Naive thymus-derived CD4-positive, alpha-beta T cell (primary cell): ENCODE measurements around the gene NTN5. TPM values are rescaled to one million over a fixed set of nuclear protein-coding genes. Genes with fewer than 3 reads are reported as not detected.

Experiments
- ATAC-seq: fragments of 150-1000 bp; cut with Tn5 transposase; 2 replicates; pipeline ENCODE4 v1.10.0; 2021; ENCODE audit warnings: mild to moderate bottlenecking, moderate library complexity
- CTCF ChIA-PET: fragments of 350-600 bp; sonication (Branson Sonifier 250); formaldehyde crosslinking; loops from one replicate; lab custom pipeline; 2021; ENCODE audit warnings: antibody characterized with exemption; lab: Charles Lee
- POLR2A ChIA-PET: fragments of 350-600 bp; sonication (Branson Sonifier 250); formaldehyde crosslinking; loops from one replicate; lab custom pipeline; 2021; ENCODE audit warnings: antibody characterized with exemption, inconsistent platforms; lab: Charles Lee
- DNase-seq, 9 donors: peaks; one replicate each; pipeline versions ENCODE4 v3.0.0 to v3.0.0-alpha.2; 2020 to 2022; ENCODE audit warnings: mixed read lengths in 1 of 9
- H3K27ac ChIP-seq: one replicate; pipeline ENCODE4 v1.7.0; 2013; ENCODE audit warnings: mild to moderate bottlenecking, low read depth, low read length, moderate library complexity
- H3K27me3 ChIP-seq, 2 donors: one replicate each; pipeline ENCODE4 v1.7.0; 2013; ENCODE audit warnings: low read length in 2 of 2, mild to moderate bottlenecking in 2 of 2, moderate library complexity in 2 of 2; ENCODE audit not compliant: control insufficient read depth in 2 of 2, insufficient read depth in 2 of 2
- H3K36me3 ChIP-seq, 3 experiments: 1 replicate in 2 of 3; 2 replicates in 1 of 3; pipeline ENCODE4 v1.7.0; 2013; ENCODE audit warnings: low read length in 3 of 3, mild to moderate bottlenecking in 3 of 3, moderate library complexity in 1 of 3; ENCODE audit not compliant: insufficient read depth in 3 of 3, control insufficient read depth in 2 of 3
- H3K4me1 ChIP-seq, 2 donors: one replicate each; pipeline ENCODE4 v1.7.0; 2013; ENCODE audit warnings: low read length in 2 of 2, mild to moderate bottlenecking in 2 of 2, moderate library complexity in 1 of 2; ENCODE audit not compliant: control insufficient read depth in 2 of 2, insufficient read depth in 2 of 2
- H3K4me3 ChIP-seq: 2 replicates; pipeline ENCODE4 v1.7.0; 2013; ENCODE audit warnings: mild to moderate bottlenecking, low read length
- H3K9me3 ChIP-seq, 3 experiments: 1 replicate in 2 of 3; 2 replicates in 1 of 3; pipeline ENCODE4 v1.7.0; 2013; ENCODE audit warnings: low read length in 3 of 3; ENCODE audit not compliant: control insufficient read depth in 2 of 3
- H3K27ac Mint-ChIP-seq, 9 donors: one replicate each; pipeline ENCODE4 v1.8.0; 2020 to 2022; ENCODE audit warnings: mixed read lengths in 9 of 9, mild to moderate bottlenecking in 8 of 9, moderate library complexity in 5 of 9, inconsistent platforms in 2 of 9
- H3K27me3 Mint-ChIP-seq, 5 donors: one replicate each; pipeline ENCODE4 v1.8.0; 2021 to 2022; ENCODE audit warnings: mixed read lengths in 5 of 5, mild to moderate bottlenecking in 1 of 5
- H3K36me3 Mint-ChIP-seq, 5 donors: one replicate each; pipeline ENCODE4 v1.8.0; 2020 to 2022; ENCODE audit warnings: mixed read lengths in 5 of 5, mild to moderate bottlenecking in 3 of 5, inconsistent platforms in 1 of 5
- H3K4me1 Mint-ChIP-seq, 7 donors: one replicate each; pipeline ENCODE4 v1.8.0; 2020 to 2022; ENCODE audit warnings: mixed read lengths in 7 of 7, mild to moderate bottlenecking in 3 of 7, inconsistent platforms in 1 of 7
- H3K4me3 Mint-ChIP-seq, 10 donors: one replicate each; pipeline ENCODE4 v1.8.0; 2020 to 2022; ENCODE audit warnings: mild to moderate bottlenecking in 10 of 10, mixed read lengths in 10 of 10, moderate library complexity in 6 of 10, inconsistent platforms in 2 of 10
- H3K9me3 Mint-ChIP-seq, 11 donors: one replicate each; pipeline ENCODE4 v1.8.0; 2020 to 2022; ENCODE audit warnings: mixed read lengths in 11 of 11, mild to moderate bottlenecking in 4 of 11, inconsistent platforms in 1 of 11, moderate library complexity in 1 of 11
- intact Hi-C, 2 donors: fragments of 100-400 bp; cut with micrococcal nuclease; formaldehyde crosslinking; loops; one replicate each; pipeline ENCODE4 v1.15.1; 2023
- polyA plus RNA-seq, 2 donors: library from polyadenylated mRNA; unstranded; fragments of 300-500 nt; fragmentation: Illumina TruSeq; gene quantifications; one replicate each; pipeline ENCODE4 v1.2.3, GENCODE V29; 2021
- total RNA-seq, 6 experiments: library from RNA in 5 of 6; stranded (reverse) in 5 of 6; gene quantifications; 1 replicate in 5 of 6; 2 replicates in 1 of 6; pipeline ENCODE4 v1.2.3 and lab custom pipeline; 2021 to 2026

Gene NTN5
- total and polyA plus RNA-seq, 7 experiments from 2014 or later, result 0.41 to 5.9 (median 2.9) TPM

- Histone ChIP-seq H3K36me3 (peaks cover 0 to 36% (median 16%) of the 10 kb centered on the region in 3 experiments), H3K4me1 (peaks cover 17 to 36% of the 10 kb centered on the region in 2 donors), H3K4me3 (no peak overlapping the region), H3K9me3 (no peaks in the 10 kb centered on the region), H3K27me3 (no peaks in the 10 kb centered on the region), H3K27ac (peak overlapping the region; percentile 95)
- Mint-ChIP-seq H3K4me3 (peak overlapping the region; percentile 35 to 99 (median 92)), H3K27ac (peak overlapping the region in 6 of 9 donors; percentile 26 to 99 (median 80)), H3K9me3 (peaks cover 0 to 2% (median 0%) of the 10 kb centered on the region in 11 donors), H3K4me1 (peaks cover 27 to 45% (median 36%) of the 10 kb centered on the region in 7 donors), H3K36me3 (peaks cover 0 to 21% (median 9%) of the 10 kb centered on the region in 5 donors), H3K27me3 (no peaks in the 10 kb centered on the region)
- ATAC-seq, result no peak
- DNase-seq, result peak in 1 of 9 donors; percentile 8
- ChIA-PET POLR2A (interaction anchor here (0.6 to 4.7 kb wide), 5 partner anchors 8 to 1694 kb away, joined by 4 to 73 read pairs (median 5); no protein-coding TSS in a partner anchor), CTCF (interaction anchor here (0.6 to 1.6 kb wide), 2 partner anchors 9 to 204 kb away, joined by 3 to 5 read pairs; no protein-coding TSS in a partner anchor)
- intact Hi-C loops, result loop anchor here in 1 of 2 donors (10.0 kb wide), 1 partner anchor 1028 kb away; the partner anchor contains the start of genes RRAS and SCAF1
Measured at GRCh38 chr19:48616491-48617056, 56.2 kb downstream of the NTN5 start.

GRCh38 chr19:48616041-48616436 lies 56.8 kb downstream of the NTN5 start:
- H3K9me3 ChIP-seq, result no peaks in the 10 kb centered on the region
- Mint-ChIP-seq H3K27me3 (no peaks in the 10 kb centered on the region), H3K4me1 (peaks cover 27 to 42% (median 36%) of the 10 kb centered on the region in 7 donors), H3K36me3 (peaks cover 0 to 19% (median 9%) of the 10 kb centered on the region in 5 donors), H3K27ac (peak overlapping the region in 4 of 9 donors; percentile 28 to 69 (median 60)), H3K9me3 (peaks cover 0 to 2% (median 0%) of the 10 kb centered on the region in 11 donors), H3K4me3 (peak overlapping the region in 9 of 10 donors; percentile 33 to 99 (median 57))
- peaks cover 0 to 36% (median 16%) of the 10 kb centered on the region in 3 experiments for H3K36me3 ChIP-seq
- DNase-seq (peak in 1 of 9 donors; percentile 5), ATAC-seq (no peak)
- no peak overlapping the region for H3K4me3 ChIP-seq
- H3K4me1 ChIP-seq, result peaks cover 17 to 36% of the 10 kb centered on the region in 2 donors
- ChIA-PET CTCF (interaction anchor here (0.6 to 1.6 kb wide), 2 partner anchors 8 to 204 kb away, joined by 3 to 5 read pairs; no protein-coding TSS in a partner anchor), POLR2A (interaction anchor here (0.6 to 4.7 kb wide), 2 partner anchors 15 to 1694 kb away, joined by 5 to 73 read pairs; no protein-coding TSS in a partner anchor)
- intact Hi-C loops, result loop anchor here in 1 of 2 donors (10.0 kb wide), 1 partner anchor 1029 kb away; the partner anchor contains the start of genes RRAS and SCAF1
- no peak overlapping the region for H3K27ac ChIP-seq
- H3K27me3 ChIP-seq, result no peaks in the 10 kb centered on the region

GRCh38 chr19:48615231-48616040 lies 57.4 kb downstream of the NTN5 start:
- peaks cover 0 to 2% (median 0%) of the 10 kb centered on the region in 11 donors for H3K9me3 Mint-ChIP-seq

GRCh38 chr19:48614436-48615230 lies 58.2 kb downstream of the NTN5 start, which contains the start of gene FAM83E:
FAM83E (minus strand) TSS chr19:48615076; CDS start chr19:48613372, 1,704 bp downstream.
- ChIA-PET POLR2A (interaction anchor here (1.0 kb wide), 1 partner anchor 23 kb away, joined by 3 read pairs; no protein-coding TSS in a partner anchor), CTCF (interaction anchor here (0.6 kb wide), 1 partner anchor 33 kb away, joined by 3 read pairs; no protein-coding TSS in a partner anchor)
- ATAC-seq (no peak), DNase-seq (no peak)
- Mint-ChIP-seq H3K9me3 (peaks cover 0 to 2% (median 0%) of the 10 kb centered on the region in 11 donors), H3K4me3 (peak within 1 kb of the TSS in 3 of 10 donors; percentile 16 to 29 (median 20)), H3K36me3 (peaks cover 0 to 17% (median 9%) of the 10 kb centered on the region in 5 donors), H3K4me1 (peaks cover 23 to 34% (median 30%) of the 10 kb centered on the region in 7 donors), H3K27me3 (no peaks in the 10 kb centered on the region), H3K27ac (peak within 1 kb of the TSS in 5 of 9 donors; percentile 17 to 78 (median 56))
- Histone ChIP-seq H3K27ac (no peak within 1 kb of the TSS), H3K36me3 (peaks cover 0 to 36% (median 16%) of the 10 kb centered on the region in 3 experiments), H3K4me3 (no peak within 1 kb of the TSS), H3K4me1 (peaks cover 12 to 29% of the 10 kb centered on the region in 2 donors), H3K9me3 (no peaks in the 10 kb centered on the region), H3K27me3 (no peaks in the 10 kb centered on the region)
- intact Hi-C loops, result loop anchor here in 1 of 2 donors (10.0 kb wide), 1 partner anchor 1030 kb away; the partner anchor contains the start of genes RRAS and SCAF1

More at GRCh38 chr19:48615231-48616040, 57.4 kb downstream of the NTN5 start:
- Histone ChIP-seq H3K4me1 (peaks cover 17 to 36% of the 10 kb centered on the region in 2 donors), H3K9me3 (no peaks in the 10 kb centered on the region), H3K27me3 (no peaks in the 10 kb centered on the region), H3K36me3 (peaks cover 0 to 36% (median 16%) of the 10 kb centered on the region in 3 experiments), H3K27ac (no peak overlapping the region), H3K4me3 (no peak overlapping the region)
- H3K4me1 Mint-ChIP-seq, result peaks cover 28 to 42% (median 36%) of the 10 kb centered on the region in 7 donors
- no peaks in the 10 kb centered on the region for H3K27me3 Mint-ChIP-seq
- peak overlapping the region in 3 of 10 donors; percentile 16 to 29 (median 20) for H3K4me3 Mint-ChIP-seq
- POLR2A ChIA-PET, result interaction anchor here (1.0 to 4.7 kb wide), 2 partner anchors 16 to 22 kb away, joined by 3 to 73 read pairs; no protein-coding TSS in a partner anchor
- intact Hi-C loops, result loop anchor here in 1 of 2 donors (10.0 kb wide), 1 partner anchor 1029 kb away; the partner anchor contains the start of genes RRAS and SCAF1
- DNase-seq, result peak in 1 of 9 donors; percentile 12
- H3K27ac Mint-ChIP-seq, result peak overlapping the region in 1 of 9 donors; percentile 25
- ATAC-seq, result no peak
- peaks cover 0 to 19% (median 9%) of the 10 kb centered on the region in 5 donors for H3K36me3 Mint-ChIP-seq
- CTCF ChIA-PET, result interaction anchor here (0.6 to 1.6 kb wide), 2 partner anchors 8 to 203 kb away, joined by 3 to 5 read pairs; no protein-coding TSS in a partner anchor

- POLR2A ChIA-PET, result no interaction called here
- peak overlapping the region in 1 of 10 donors; percentile 49 for H3K4me3 Mint-ChIP-seq
Measured at GRCh38 chr19:48613852-48614435, 58.9 kb downstream of the NTN5 start.

More at GRCh38 chr19:48613852-48614435, 58.9 kb downstream of the NTN5 start:
- H3K27me3 ChIP-seq, result no peaks in the 10 kb centered on the region
- Mint-ChIP-seq H3K27me3 (no peaks in the 10 kb centered on the region), H3K27ac (peak overlapping the region in 5 of 9 donors; percentile 17 to 78 (median 60)), H3K36me3 (peaks cover 0 to 17% (median 9%) of the 10 kb centered on the region in 5 donors), H3K4me1 (peaks cover 20 to 29% (median 26%) of the 10 kb centered on the region in 7 donors), H3K9me3 (peaks cover 0 to 2% (median 0%) of the 10 kb centered on the region in 11 donors)
- DNase-seq, result no peak
- peaks cover 0 to 36% (median 16%) of the 10 kb centered on the region in 3 experiments for H3K36me3 ChIP-seq
- H3K27ac ChIP-seq, result no peak overlapping the region
- peaks cover 13 to 28% of the 10 kb centered on the region in 2 donors for H3K4me1 ChIP-seq
- no peak for ATAC-seq
- no peak overlapping the region for H3K4me3 ChIP-seq
- intact Hi-C loops, result loop anchor here in 1 of 2 donors (10.0 kb wide), 1 partner anchor 1031 kb away; the partner anchor contains the start of genes RRAS and SCAF1
- H3K9me3 ChIP-seq, result no peaks in the 10 kb centered on the region
- CTCF ChIA-PET, result interaction anchor here (0.6 kb wide), 1 partner anchor 32 kb away, joined by 3 read pairs; no protein-coding TSS in a partner anchor
